Mammary epithelial cell (primary cell): Measurements from ENCODE around the gene EML4.

Experiments used
- CTCF ChIP-seq, 2 donors: IDR thresholded peaks in 1 of 2; conservative IDR thresholded peaks in 1 of 2; 2 replicates each; pipeline ENCODE4 v1.5.1; 2011 to 2012; ENCODE audit warnings: inconsistent platforms in 2 of 2, low read length in 2 of 2, mild to moderate bottlenecking in 2 of 2, control low read depth in 1 of 2, low read depth in 1 of 2; ENCODE audit not compliant: insufficient read depth in 1 of 2; ENCODE audit errors: extremely low read depth in 1 of 2
- EZH2 ChIP-seq: IDR thresholded peaks from 2 replicates; pipeline ENCODE4 v1.6.1; 2012; ENCODE audit warnings: low read length, inconsistent platforms, borderline replicate concordance

- no peak for TF ChIP-seq CTCF (conservative IDR thresholded peaks at IDR 0.05 in 1 of 2, IDR thresholded peaks at IDR 0.05 in 1 of 2; ENCODE audit: extremely low read depth in 1 of 2, insufficient read depth in 1 of 2, low read depth in 1 of 2, low read length in 2 of 2)
- TF ChIP-seq EZH2: no peak
These were observed 30.1 kb upstream of the EML4 start for GRCh38 chr2:42139101-42139500.
